ENCODE data around the gene STXBP3.
"Not testable (repeated sequence)": the region's sequence is repeated elsewhere in the genome, so short reads cannot be mapped to it uniquely, and the experiment has no call there.

The STXBP3 gene, protein sequence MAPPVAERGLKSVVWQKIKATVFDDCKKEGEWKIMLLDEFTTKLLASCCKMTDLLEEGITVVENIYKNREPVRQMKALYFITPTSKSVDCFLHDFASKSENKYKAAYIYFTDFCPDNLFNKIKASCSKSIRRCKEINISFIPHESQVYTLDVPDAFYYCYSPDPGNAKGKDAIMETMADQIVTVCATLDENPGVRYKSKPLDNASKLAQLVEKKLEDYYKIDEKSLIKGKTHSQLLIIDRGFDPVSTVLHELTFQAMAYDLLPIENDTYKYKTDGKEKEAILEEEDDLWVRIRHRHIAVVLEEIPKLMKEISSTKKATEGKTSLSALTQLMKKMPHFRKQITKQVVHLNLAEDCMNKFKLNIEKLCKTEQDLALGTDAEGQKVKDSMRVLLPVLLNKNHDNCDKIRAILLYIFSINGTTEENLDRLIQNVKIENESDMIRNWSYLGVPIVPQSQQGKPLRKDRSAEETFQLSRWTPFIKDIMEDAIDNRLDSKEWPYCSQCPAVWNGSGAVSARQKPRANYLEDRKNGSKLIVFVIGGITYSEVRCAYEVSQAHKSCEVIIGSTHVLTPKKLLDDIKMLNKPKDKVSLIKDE

GRCh38 chr1:108746382-108747170 lies at the start of gene STXBP3:
TSS of gene STXBP3 (plus strand) at chr1:108746674. CDS start at chr1:108746738, 64 bp downstream.
- DNase-seq (ENCODE audit: low spot score): peak; percentile 99

- no peak for DNase-seq (ENCODE audit: low spot score)
Measured at GRCh38 chr1:108699375-108700332, 46.8 kb upstream of the STXBP3 start.

DNA sequence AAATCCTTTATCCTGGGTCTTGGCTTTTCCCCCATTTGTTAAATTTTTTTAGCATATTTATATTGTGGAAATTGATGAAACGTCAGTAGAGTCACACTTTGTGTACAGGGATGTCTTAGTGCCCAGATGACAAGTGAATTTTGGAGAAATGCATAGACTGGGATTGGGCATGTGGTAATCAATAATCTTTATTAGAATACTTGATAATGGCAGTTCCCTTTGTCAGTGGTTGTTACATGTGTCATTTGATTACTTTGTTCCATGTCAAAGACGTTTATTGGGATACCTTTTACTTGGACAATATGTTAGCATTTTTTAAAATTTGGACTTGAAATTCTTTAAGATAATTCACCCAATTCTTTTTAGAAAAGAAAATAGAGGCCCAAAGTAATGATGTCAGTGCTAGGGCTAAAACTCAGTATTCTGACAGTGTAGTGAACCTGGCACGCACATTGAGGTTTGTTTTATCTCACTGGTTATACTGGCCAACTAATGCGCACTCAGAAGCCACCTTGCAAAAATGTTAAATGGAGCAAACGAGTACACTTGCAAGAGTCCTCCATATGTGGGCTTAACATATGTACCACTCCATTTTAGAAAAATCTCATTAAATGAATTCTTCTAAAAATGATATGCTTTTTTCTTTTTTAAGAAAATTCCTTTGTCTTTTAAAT lies 45.2 kb upstream of the STXBP3 start:
- DNase-seq (ENCODE audit: low spot score): no peak

DNA sequence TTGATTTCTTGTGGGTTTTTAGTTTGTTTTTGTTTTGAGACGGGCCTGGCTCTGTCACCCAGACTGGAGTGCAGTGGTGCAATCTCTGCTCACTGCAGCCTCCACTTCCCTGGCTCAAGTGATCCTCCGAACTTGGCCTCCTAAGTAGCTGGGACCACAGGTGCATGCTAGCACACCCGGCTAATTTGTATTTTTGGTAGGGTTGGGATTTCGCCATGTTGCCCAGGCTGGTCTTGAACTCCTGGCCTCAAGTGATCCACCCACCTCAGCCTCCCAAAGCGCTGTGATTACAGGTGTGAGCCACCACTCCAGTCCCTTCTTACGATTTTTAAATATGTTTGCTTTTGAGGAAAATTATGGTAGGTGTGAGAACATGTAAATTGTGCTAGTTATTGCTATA lies 44.4 kb upstream of the STXBP3 start:
- DNase-seq (ENCODE audit: low spot score): not testable (repeated sequence)

- DNase-seq (ENCODE audit: low spot score): no peak
Measured at GRCh38 chr1:108703939-108704338, 42.5 kb upstream of the STXBP3 start.

- DNase-seq (ENCODE audit: low spot score): peak; percentile 51
Measured at GRCh38 chr1:108704496-108704895, 42.0 kb upstream of the STXBP3 start.

DNA sequence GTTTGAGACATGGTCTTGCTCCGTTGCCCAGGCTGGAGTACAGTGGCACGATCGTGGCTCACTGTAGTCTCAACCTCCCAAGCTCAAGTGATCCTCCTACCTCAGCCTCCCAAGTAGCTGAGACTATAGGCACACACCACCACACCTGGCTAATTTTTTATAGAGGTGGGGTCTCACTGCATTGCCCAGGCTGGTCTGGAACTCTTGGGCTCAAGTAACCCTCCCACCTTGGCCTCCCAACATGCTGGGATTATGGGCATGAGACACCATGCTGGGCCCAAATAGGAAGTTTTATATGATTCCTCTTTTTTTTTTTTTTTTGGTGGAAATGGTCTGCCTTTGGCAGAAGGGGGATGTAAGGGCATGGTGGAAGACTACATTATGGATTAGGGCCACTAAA lies 39.8 kb upstream of the STXBP3 start:
- no peak for DNase-seq (ENCODE audit: low spot score)

- no peak for DNase-seq (ENCODE audit: low spot score)
Measured at GRCh38 chr1:108708691-108709660, 37.5 kb upstream of the STXBP3 start.

DNA sequence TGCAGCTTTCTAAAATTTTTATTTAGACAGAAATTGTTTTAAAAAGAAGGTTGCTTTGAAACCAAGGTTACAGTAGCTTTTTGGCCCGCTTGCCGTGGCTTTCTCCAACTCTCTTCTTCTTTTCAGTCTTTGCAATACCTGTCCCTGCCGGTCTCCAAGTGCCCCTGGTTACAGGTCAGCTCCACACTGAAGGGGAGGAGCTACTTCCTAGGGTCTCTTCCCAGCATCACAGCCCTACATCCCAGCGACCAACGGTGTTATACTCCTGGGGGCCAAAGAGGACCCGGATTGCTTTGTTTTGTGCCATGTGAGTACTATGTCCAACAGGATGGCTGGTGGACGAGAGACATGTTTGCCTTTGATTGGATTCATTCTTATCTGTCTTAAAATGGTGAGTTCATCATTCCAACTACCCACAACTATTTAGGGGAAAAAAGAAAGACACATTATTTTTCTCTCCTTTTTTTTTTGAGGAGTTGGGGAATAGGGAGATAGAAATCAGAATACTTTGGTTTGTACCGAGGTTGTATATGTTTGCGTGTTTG lies 33.8 kb upstream of the STXBP3 start, which contains the start of gene FNDC7:
TSS of gene FNDC7 (plus strand) at position 303 of the 545 bp plus-strand sequence. CDS start at position 329, 26 bp downstream.
- no peak for DNase-seq (ENCODE audit: low spot score)

- no peak for DNase-seq (ENCODE audit: low spot score)
Measured at GRCh38 chr1:108715932-108716331, 30.5 kb upstream of the STXBP3 start.

DNA sequence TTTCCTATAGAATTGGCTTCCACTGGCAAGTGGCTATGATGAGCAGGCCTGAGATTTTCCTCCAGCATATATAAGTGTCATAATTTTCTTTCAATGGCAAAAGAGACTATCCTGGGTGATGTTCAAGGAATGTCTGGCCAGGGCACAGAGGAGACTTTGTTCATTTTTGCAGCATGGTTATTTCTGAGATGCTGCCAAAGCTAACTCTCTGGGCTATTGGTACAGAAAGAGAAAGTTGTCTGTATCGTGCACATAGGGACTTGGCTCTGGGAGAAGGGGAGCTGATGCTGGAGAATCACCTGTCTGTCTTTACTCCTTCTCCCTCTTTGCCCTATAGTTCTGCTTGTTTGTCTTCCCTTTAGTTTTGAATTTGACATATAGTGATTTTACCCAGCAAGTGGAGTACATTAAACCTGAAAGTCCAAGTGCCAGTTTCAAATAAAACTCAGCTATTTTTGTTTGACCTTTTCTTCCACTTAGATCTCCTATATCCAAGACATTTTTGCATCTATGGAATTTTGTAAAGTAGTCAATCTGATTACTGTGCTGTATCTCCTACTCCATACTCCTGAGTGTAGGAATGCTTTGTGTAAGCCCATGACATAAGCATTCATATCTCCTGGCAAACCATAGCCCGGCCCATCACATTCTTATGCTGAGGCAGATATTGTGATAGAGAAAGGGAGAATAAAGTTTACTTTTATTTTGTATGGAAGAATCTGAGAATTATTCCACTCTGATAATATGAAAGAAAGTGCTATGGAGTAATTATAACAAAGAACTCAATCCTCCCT lies 29.8 kb upstream of the STXBP3 start:
- DNase-seq (ENCODE audit: low spot score): no peak

- DNase-seq (ENCODE audit: low spot score): no peak
Measured at GRCh38 chr1:108717774-108718316, 28.6 kb upstream of the STXBP3 start.

- no peak for DNase-seq (ENCODE audit: low spot score)
Measured at GRCh38 chr1:108718927-108719655, 27.4 kb upstream of the STXBP3 start.

- DNase-seq (ENCODE audit: low spot score): peak; percentile 35
Measured at GRCh38 chr1:108719656-108720435, 26.6 kb upstream of the STXBP3 start.

DNA sequence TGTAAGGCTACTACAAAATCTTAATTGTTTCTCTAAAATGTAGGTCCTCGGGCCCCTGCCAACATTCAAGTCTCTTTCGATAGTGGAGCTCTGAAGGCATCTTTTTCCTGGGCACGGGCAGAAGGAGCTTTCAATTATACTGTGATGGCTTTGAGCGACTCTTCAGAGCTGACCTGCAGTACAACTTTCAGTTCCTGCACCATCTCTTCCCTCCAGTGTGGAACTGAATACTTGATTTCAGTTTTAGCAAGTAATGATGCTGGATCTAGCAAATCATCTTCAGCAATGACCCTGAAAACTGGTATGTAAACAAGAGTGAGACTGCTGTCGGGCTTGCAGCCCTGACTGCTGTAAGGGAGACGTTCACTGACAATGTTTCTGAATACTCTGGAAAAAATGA lies 24.2 kb upstream of the STXBP3 start:
- DNase-seq (ENCODE audit: low spot score): no peak

DNA sequence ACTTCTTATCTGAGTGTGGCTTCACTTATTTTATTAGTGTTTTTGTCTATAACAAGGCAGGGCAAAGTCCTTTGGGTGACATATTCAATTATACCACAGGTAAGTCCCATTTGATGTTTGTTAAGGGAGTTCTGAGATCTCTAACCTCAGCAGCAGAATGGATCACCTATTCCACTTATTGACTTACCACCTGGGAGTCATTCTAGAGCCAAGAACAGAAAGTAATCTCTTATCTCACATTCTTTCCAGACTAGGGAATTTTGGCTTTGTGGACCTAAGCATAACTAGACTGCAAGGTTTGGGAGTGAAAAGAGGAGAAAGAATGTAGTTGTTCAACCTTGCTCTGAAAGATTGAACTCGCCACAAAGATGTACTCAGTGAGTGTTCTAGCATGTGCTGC lies 20.6 kb upstream of the STXBP3 start:
- DNase-seq (ENCODE audit: low spot score): no peak
